IPS DF 4.7 (cell line): Measurements from ENCODE around the gene NPY1R.

ENCODE experiments used
- DNase-seq: peaks from one replicate; pipeline ENCODE4 v3.0.0-alpha.2; 2013; ENCODE audit warnings: low spot score; ENCODE audit errors: extremely low read depth

The NPY1R gene

GRCh38 chr4:163332526-163333406 lies at the start of gene NPY1R:
Gene NPY1R, minus strand, starts transcription at chr4:163332596. Its CDS starts 6,042 bp downstream, at chr4:163326554.
- DNase-seq, result no peak

- no peak for DNase-seq
Measured at GRCh38 chr4:163380703-163381102, 48.3 kb upstream of the NPY1R start.

- no peak for DNase-seq
Measured at GRCh38 chr4:163378661-163379060, 46.3 kb upstream of the NPY1R start.

- no peak for DNase-seq
Measured at GRCh38 chr4:163372029-163372428, 39.6 kb upstream of the NPY1R start.

- no peak for DNase-seq
Measured at GRCh38 chr4:163367651-163368050, 35.3 kb upstream of the NPY1R start.

GRCh38 chr4:163356104-163356503 lies 23.7 kb upstream of the NPY1R start:
- DNase-seq, result no peak

- DNase-seq, result no peak
Measured at GRCh38 chr4:163353054-163353453, 20.7 kb upstream of the NPY1R start.

GRCh38 chr4:163350672-163351071 lies 18.3 kb upstream of the NPY1R start:
- DNase-seq, result no peak

GRCh38 chr4:163344147-163345125 lies 12.0 kb upstream of the NPY1R start:
- no peak for DNase-seq

- DNase-seq, result no peak
Measured at GRCh38 chr4:163343604-163344146, 11.3 kb upstream of the NPY1R start, which contains the start of gene NPY5R. Gene NPY5R, plus strand, starts transcription at chr4:163343892. Its CDS starts 6,382 bp downstream, at chr4:163350274.

GRCh38 chr4:163335384-163335783 lies 3.0 kb upstream of the NPY1R start:
- DNase-seq, result no peak

GRCh38 chr4:163331629-163332376 lies 593 bp downstream of the NPY1R start:
- DNase-seq, result no peak

- DNase-seq, result no peak
Measured at GRCh38 chr4:163330916-163331628, 1.3 kb downstream of the NPY1R start.

GRCh38 chr4:163317110-163317509 lies 15.3 kb downstream of the NPY1R start:
- DNase-seq, result no peak

- no peak for DNase-seq
Measured at GRCh38 chr4:163309466-163309865, 22.9 kb downstream of the NPY1R start.

- no peak for DNase-seq
Measured at GRCh38 chr4:163303069-163303468, 29.3 kb downstream of the NPY1R start.

GRCh38 chr4:163300445-163300844 lies 32.0 kb downstream of the NPY1R start:
- no peak for DNase-seq

GRCh38 chr4:163295138-163295537 lies 37.3 kb downstream of the NPY1R start:
- DNase-seq, result no peak

GRCh38 chr4:163284304-163284703 lies 48.1 kb downstream of the NPY1R start:
- no peak for DNase-seq
